Spinal cord (tissue), 10 donors: ENCODE results near the gene MRPL30. TPM values are rescaled to one million over a fixed set of nuclear protein-coding genes. Genes with fewer than 3 reads are reported as not detected.
A peak's percentile ranks its signal among the peaks of the same experiment; 100 is the strongest.

Experiments used
- DNase-seq, 6 donors: peaks; one replicate each; pipeline versions ENCODE4 v3.0.0 to v3.0.0-alpha.2; 2013 to 2015; ENCODE audit warnings: low spot score in 6 of 6, low read depth in 4 of 6
- H3K27ac ChIP-seq: one replicate; pipeline ENCODE4 v1.5.1; 2013; ENCODE audit warnings: low read depth, low read length, control low read depth
- H3K27me3 ChIP-seq: one replicate; pipeline ENCODE4 v1.6.1; 2013; ENCODE audit warnings: low read length; ENCODE audit not compliant: control insufficient read depth, insufficient read depth
- H3K36me3 ChIP-seq: one replicate; pipeline ENCODE4 v1.6.1; 2013; ENCODE audit warnings: low read length; ENCODE audit not compliant: control insufficient read depth, insufficient read depth
- H3K4me1 ChIP-seq: one replicate; pipeline ENCODE4 v1.6.1; 2013; ENCODE audit warnings: low read length; ENCODE audit not compliant: control insufficient read depth, insufficient read depth
- H3K4me3 ChIP-seq: one replicate; pipeline ENCODE4 v1.5.1; 2013; ENCODE audit warnings: low read depth, low read length, control low read depth
- H3K9me3 ChIP-seq: one replicate; pipeline ENCODE4 v1.6.1; 2013; ENCODE audit warnings: low read length; ENCODE audit not compliant: control insufficient read depth, insufficient read depth
- WGBS: methylation state at CpG from one replicate; pipeline ENCODE4 v1.1.5; 2013; ENCODE audit warnings: missing lambda C conversion rate; ENCODE audit not compliant: insufficient coverage; 5-methylcytosine and 5-hydroxymethylcytosine counted together
- polyA plus RNA-seq, 2 donors: library from polyadenylated mRNA; unstranded; fragments of 120-200 nt; gene quantifications; one replicate each; pipeline ENCODE4 v1.2.1, GENCODE V29; 2013; ENCODE audit not compliant: insufficient read length in 2 of 2
- total RNA-seq, 2 donors: library from RNA; depleted of rRNA in 1 of 2; stranded (reverse); fragments of 120-200 nt in 1 of 2; fragments of >200 nt in 1 of 2; gene quantifications; one replicate each; pipeline versions ENCODE4 v1.2.3 to v1.2.4, GENCODE V29; 2013 to 2014
- donor health status: healthy.

MRPL30 gene
- total and polyA plus RNA-seq, 4 donors, result 34.9 to 53.1 (median 37.7) TPM

GRCh38 chr2:99153921-99154604, 26.9 kb upstream of the MRPL30 start:
- Histone ChIP-seq H3K27me3 (no peaks in the 10 kb centered on the region), H3K4me3 (peak overlapping the region; percentile 88), H3K36me3 (peaks cover 4% of the 10 kb centered on the region), H3K27ac (peak overlapping the region; percentile 81), H3K9me3 (no peaks in the 10 kb centered on the region), H3K4me1 (peaks cover 6% of the 10 kb centered on the region)
- no peak for DNase-seq
- WGBS, result 59% methylated on average over 9 of the region's 12 CpGs

GRCh38 chr2:99154643-99155536, 26.1 kb upstream of the MRPL30 start, which contains the start of the genes LIPT1 and TSGA10:
Gene LIPT1 (plus strand): TSS chr2:99154967. CDS start chr2:99161958, 6,991 bp downstream.
Gene TSGA10 (minus strand): TSS chr2:99154942. CDS start chr2:99109439, 45,503 bp downstream.
- H3K4me1 ChIP-seq, result peaks cover 6% of the 10 kb centered on the region
- H3K36me3 ChIP-seq, result peaks cover 6% of the 10 kb centered on the region
- peak; percentile 82 to 98 (median 86) for DNase-seq
- WGBS, result under 1% methylated on average over 63 of the region's 70 CpGs
- peak within 1 kb of the TSS; percentile 81 for H3K27ac ChIP-seq
- H3K9me3 ChIP-seq, result no peaks in the 10 kb centered on the region
- H3K27me3 ChIP-seq, result no peaks in the 10 kb centered on the region
- H3K4me3 ChIP-seq, result peak within 1 kb of the TSS; percentile 88

GRCh38 chr2:99156891-99157290, 24.1 kb upstream of the MRPL30 start:
- 80% methylated on average over 1 of the region's 1 CpG for WGBS
- no peak for DNase-seq
- H3K36me3 ChIP-seq, result peaks cover 6% of the 10 kb centered on the region

GRCh38 chr2:99158599-99158998, 22.4 kb upstream of the MRPL30 start:
- H3K9me3 ChIP-seq, result no peaks in the 10 kb centered on the region
- peaks cover 6% of the 10 kb centered on the region for H3K36me3 ChIP-seq
- H3K27me3 ChIP-seq, result no peaks in the 10 kb centered on the region
- WGBS, result no CpG with 5 or more reads among the region's 5 CpGs
- H3K4me3 ChIP-seq, result no peak overlapping the region
- no peak overlapping the region for H3K27ac ChIP-seq
- DNase-seq, result no peak
- peaks cover 6% of the 10 kb centered on the region for H3K4me1 ChIP-seq

More at GRCh38 chr2:99156891-99157290, 24.1 kb upstream of the MRPL30 start:
- Histone ChIP-seq H3K4me1 (peaks cover 6% of the 10 kb centered on the region), H3K9me3 (no peaks in the 10 kb centered on the region), H3K4me3 (no peak overlapping the region), H3K27ac (no peak overlapping the region), H3K27me3 (no peaks in the 10 kb centered on the region)

- WGBS, result 80% methylated on average over 1 of the region's 4 CpGs
Measured at GRCh38 chr2:99159594-99159993, 21.4 kb upstream of the MRPL30 start.

GRCh38 chr2:99166218-99166617, 14.8 kb upstream of the MRPL30 start:
- H3K36me3 ChIP-seq, result peaks cover 6% of the 10 kb centered on the region
- no peak overlapping the region for H3K4me3 ChIP-seq
- 100% methylated on average over 2 of the region's 5 CpGs for WGBS
- DNase-seq, result no peak
- no peaks in the 10 kb centered on the region for H3K9me3 ChIP-seq
- H3K4me1 ChIP-seq, result no peaks in the 10 kb centered on the region
- H3K27ac ChIP-seq, result no peak overlapping the region
- H3K27me3 ChIP-seq, result no peaks in the 10 kb centered on the region

More at GRCh38 chr2:99159594-99159993, 21.4 kb upstream of the MRPL30 start:
- Histone ChIP-seq H3K9me3 (no peaks in the 10 kb centered on the region), H3K4me1 (no peaks in the 10 kb centered on the region), H3K27ac (no peak overlapping the region), H3K27me3 (no peaks in the 10 kb centered on the region), H3K36me3 (peaks cover 6% of the 10 kb centered on the region), H3K4me3 (no peak overlapping the region)
- DNase-seq, result no peak

GRCh38 chr2:99169534-99169933, 11.4 kb upstream of the MRPL30 start:
- WGBS, result no CpG with 5 or more reads among the region's 1 CpG
- no peaks in the 10 kb centered on the region for H3K9me3 ChIP-seq

GRCh38 chr2:99171377-99172140, 9.4 kb upstream of the MRPL30 start:
- DNase-seq, result no peak
- Histone ChIP-seq H3K36me3 (peaks cover 14% of the 10 kb centered on the region), H3K27ac (no peak overlapping the region), H3K9me3 (no peaks in the 10 kb centered on the region), H3K27me3 (no peaks in the 10 kb centered on the region), H3K4me3 (no peak overlapping the region), H3K4me1 (no peaks in the 10 kb centered on the region)
- no CpG with 5 or more reads among the region's 8 CpGs for WGBS

More at GRCh38 chr2:99169534-99169933, 11.4 kb upstream of the MRPL30 start:
- DNase-seq, result no peak
- Histone ChIP-seq H3K27ac (no peak overlapping the region), H3K4me1 (no peaks in the 10 kb centered on the region), H3K4me3 (no peak overlapping the region), H3K36me3 (peaks cover 14% of the 10 kb centered on the region), H3K27me3 (no peaks in the 10 kb centered on the region)

- Histone ChIP-seq H3K27me3 (no peaks in the 10 kb centered on the region), H3K9me3 (no peaks in the 10 kb centered on the region), H3K27ac (peak overlapping the region; percentile 84), H3K4me1 (peaks cover 11% of the 10 kb centered on the region), H3K36me3 (no peaks in the 10 kb centered on the region), H3K4me3 (peak overlapping the region; percentile 98)
- 0% methylated on average over 1 of the region's 4 CpGs for WGBS
- DNase-seq, result no peak
Measured at GRCh38 chr2:99181624-99182000, 628 bp downstream of the MRPL30 start.
